DND-41 (cell line): ENCODE results near the gene PTGR2.

Experiments used
- EZH2 ChIP-seq: IDR thresholded peaks from 3 replicates; pipeline ENCODE4 v1.6.1; 2012; ENCODE audit warnings: borderline replicate concordance, low read depth, mild to moderate bottlenecking, moderate library complexity, low read length, inconsistent platforms; ENCODE audit not compliant: severe bottlenecking
- TF ChIP-seq, protein P1 (sequence below): IDR thresholded peaks from 2 replicates; pipeline ENCODE4 v1.5.1; 2012; ENCODE audit warnings: borderline replicate concordance, low read length, moderate library complexity, mild to moderate bottlenecking; ENCODE audit not compliant: poor library complexity, severe bottlenecking; ENCODE audit errors: extremely low read depth

- no peak for TF ChIP-seq EZH2
- TF ChIP-seq, protein P1, sequence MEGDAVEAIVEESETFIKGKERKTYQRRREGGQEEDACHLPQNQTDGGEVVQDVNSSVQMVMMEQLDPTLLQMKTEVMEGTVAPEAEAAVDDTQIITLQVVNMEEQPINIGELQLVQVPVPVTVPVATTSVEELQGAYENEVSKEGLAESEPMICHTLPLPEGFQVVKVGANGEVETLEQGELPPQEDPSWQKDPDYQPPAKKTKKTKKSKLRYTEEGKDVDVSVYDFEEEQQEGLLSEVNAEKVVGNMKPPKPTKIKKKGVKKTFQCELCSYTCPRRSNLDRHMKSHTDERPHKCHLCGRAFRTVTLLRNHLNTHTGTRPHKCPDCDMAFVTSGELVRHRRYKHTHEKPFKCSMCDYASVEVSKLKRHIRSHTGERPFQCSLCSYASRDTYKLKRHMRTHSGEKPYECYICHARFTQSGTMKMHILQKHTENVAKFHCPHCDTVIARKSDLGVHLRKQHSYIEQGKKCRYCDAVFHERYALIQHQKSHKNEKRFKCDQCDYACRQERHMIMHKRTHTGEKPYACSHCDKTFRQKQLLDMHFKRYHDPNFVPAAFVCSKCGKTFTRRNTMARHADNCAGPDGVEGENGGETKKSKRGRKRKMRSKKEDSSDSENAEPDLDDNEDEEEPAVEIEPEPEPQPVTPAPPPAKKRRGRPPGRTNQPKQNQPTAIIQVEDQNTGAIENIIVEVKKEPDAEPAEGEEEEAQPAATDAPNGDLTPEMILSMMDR, result no peak
These were observed 41.0 kb upstream of the PTGR2 start for GRCh38 chr14:73810478-73811163.
